Liver (tissue), 9 donors: ENCODE measurements around the gene TCAIM. TPM values are rescaled to one million over a fixed set of nuclear protein-coding genes. Genes with fewer than 3 reads are reported as not detected.

ENCODE experiments used
- DNase-seq: peaks from one replicate; pipeline ENCODE4 v3.0.0-alpha.2; 2017; ENCODE audit warnings: low spot score
- H3K27ac ChIP-seq, 2 donors: one replicate each; pipeline ENCODE4 v1.7.0; 2013; ENCODE audit warnings: inconsistent platforms in 2 of 2, low read length in 2 of 2, control low read depth in 1 of 2, low read depth in 1 of 2, mild to moderate bottlenecking in 1 of 2
- H3K27me3 ChIP-seq, 4 donors: one replicate each; pipeline versions ENCODE4 v1.6.1 to v1.7.0; 2013; ENCODE audit warnings: low read length in 3 of 4, inconsistent platforms in 1 of 4, mild to moderate bottlenecking in 1 of 4, moderate library complexity in 1 of 4; ENCODE audit not compliant: control insufficient read depth in 4 of 4, insufficient read depth in 4 of 4
- H3K36me3 ChIP-seq, 4 donors: one replicate each; pipeline versions ENCODE4 v1.6.1 to v1.7.0; 2013; ENCODE audit warnings: low read length in 3 of 4, mild to moderate bottlenecking in 3 of 4, low read depth in 1 of 4, moderate library complexity in 1 of 4; ENCODE audit not compliant: control insufficient read depth in 4 of 4, insufficient read depth in 3 of 4
- H3K4me1 ChIP-seq, 4 donors: one replicate each; pipeline versions ENCODE4 v1.6.1 to v1.7.0; 2013; ENCODE audit warnings: low read length in 3 of 4, mild to moderate bottlenecking in 3 of 4, moderate library complexity in 1 of 4; ENCODE audit not compliant: control insufficient read depth in 4 of 4, insufficient read depth in 4 of 4
- H3K4me3 ChIP-seq, 3 donors: one replicate each; pipeline versions ENCODE4 v1.6.1 to v1.7.0; 2013; ENCODE audit warnings: low read length in 3 of 3, control low read depth in 1 of 3, low read depth in 1 of 3, mild to moderate bottlenecking in 1 of 3
- H3K9ac ChIP-seq, 2 donors: one replicate each; pipeline ENCODE4 v1.7.0; 2013; ENCODE audit warnings: low read length in 2 of 2, mild to moderate bottlenecking in 2 of 2, moderate library complexity in 2 of 2, control low read depth in 1 of 2, low read depth in 1 of 2
- H3K9me3 ChIP-seq, 4 donors: one replicate each; pipeline versions ENCODE4 v1.6.1 to v1.7.0; 2013; ENCODE audit warnings: low read length in 3 of 4; ENCODE audit not compliant: control insufficient read depth in 4 of 4
- ATF3 ChIP-seq: IDR thresholded peaks from 2 replicates; pipeline ENCODE4 v1.6.1; 2016; ENCODE audit warnings: antibody characterized with exemption
- EGR1 ChIP-seq, 2 donors: IDR thresholded peaks; 2 replicates each; pipeline ENCODE4 v1.6.1; 2016 to 2018; ENCODE audit warnings: antibody characterized with exemption in 2 of 2, low read depth in 2 of 2
- FOXA1 ChIP-seq: IDR thresholded peaks from 2 replicates; pipeline ENCODE4 v1.6.1; 2016; ENCODE audit warnings: antibody characterized with exemption
- FOXA2 ChIP-seq: IDR thresholded peaks from 2 replicates; pipeline ENCODE4 v1.6.1; 2016; ENCODE audit warnings: antibody characterized with exemption
- GABPA ChIP-seq, 2 donors: IDR thresholded peaks in 1 of 2; conservative IDR thresholded peaks in 1 of 2; 2 replicates each; pipeline ENCODE4 v1.6.1; 2016; ENCODE audit warnings: antibody characterized with exemption in 2 of 2, mild to moderate bottlenecking in 1 of 2, moderate library complexity in 1 of 2
- HNF4A ChIP-seq, 2 donors: conservative IDR thresholded peaks; 2 replicates each; pipeline ENCODE4 v1.6.1; 2016; ENCODE audit warnings: antibody characterized with exemption in 2 of 2, mild to moderate bottlenecking in 2 of 2
- HNF4G ChIP-seq: IDR thresholded peaks from 2 replicates; pipeline ENCODE4 v1.6.1; 2016; ENCODE audit warnings: antibody characterized with exemption
- JUND ChIP-seq, 2 donors: IDR thresholded peaks; 2 replicates each; pipeline ENCODE4 v1.6.1; 2016; ENCODE audit warnings: antibody characterized with exemption in 2 of 2
- NR2F2 ChIP-seq: IDR thresholded peaks from 2 replicates; pipeline ENCODE4 v1.6.1; 2016; ENCODE audit warnings: antibody characterized with exemption
- RAD21 ChIP-seq, 2 donors: IDR thresholded peaks; 2 replicates each; pipeline ENCODE4 v1.6.1; 2016; ENCODE audit warnings: antibody characterized with exemption in 2 of 2, mild to moderate bottlenecking in 2 of 2
- RXRA ChIP-seq, 2 donors: IDR thresholded peaks; 2 replicates each; pipeline ENCODE4 v1.6.1; 2017 to 2018; ENCODE audit warnings: antibody characterized with exemption in 2 of 2, mild to moderate bottlenecking in 1 of 2
- SP1 ChIP-seq: IDR thresholded peaks from 2 replicates; pipeline ENCODE4 v1.6.1; 2018; ENCODE audit warnings: antibody characterized with exemption, mild to moderate bottlenecking
- TAF1 ChIP-seq: conservative IDR thresholded peaks from 2 replicates; pipeline ENCODE4 v1.6.1; 2016; ENCODE audit warnings: antibody characterized with exemption, mild to moderate bottlenecking
- YY1 ChIP-seq: IDR thresholded peaks from 2 replicates; pipeline ENCODE4 v1.6.1; 2016; ENCODE audit warnings: antibody characterized with exemption, mild to moderate bottlenecking
- WGBS: extraction: QIAGEN DNeasy Blood & Tissue Kit; methylation state at CpG from one replicate; pipeline ENCODE4 v1.1.7; 2013; 5-methylcytosine and 5-hydroxymethylcytosine counted together
- polyA plus RNA-seq, 2 donors: library from polyadenylated mRNA; stranded (reverse) in 1 of 2; unstranded in 1 of 2; fragments of 200-250 nt in 1 of 2; fragments of >200 nt in 1 of 2; fragmentation: Nextera tagmentation in 1 of 2; extraction: Ambion mirVana in 1 of 2; gene quantifications; one replicate each; pipeline versions ENCODE4 v1.2.1 to v1.2.3, GENCODE V29; 2013 to 2015
- total RNA-seq, 2 donors: library from RNA; depleted of rRNA; stranded (reverse); fragments of >200 nt; gene quantifications; one replicate each; pipeline ENCODE4 v1.2.3, GENCODE V29; 2014
- TF ChIP-seq, protein P1 (sequence below): fragments of 150-350 bp; IDR thresholded peaks from 2 replicates; pipeline ENCODE4 v1.5.1; 2017; ENCODE audit warnings: improper control_type of control experiment, low read depth, low read length; ENCODE audit not compliant: missing input control
- TF ChIP-seq, protein P2 (sequence below): IDR thresholded peaks from 2 replicates; pipeline ENCODE4 v1.6.1; 2016; ENCODE audit warnings: antibody characterized with exemption
- TF ChIP-seq, protein P3 (sequence below): IDR thresholded peaks from 2 replicates; pipeline ENCODE4 v1.6.1; 2016; ENCODE audit warnings: antibody characterized with exemption, mild to moderate bottlenecking
- TF ChIP-seq, protein P4 (sequence below): IDR thresholded peaks from 2 replicates; pipeline ENCODE4 v1.6.1; 2016; ENCODE audit warnings: antibody characterized with exemption
- donor health status: healthy.
- donor health status: healthy.
- donor health status: healthy.
- donor health status: healthy.
- donor health status: healthy.

The TCAIM gene
- total and polyA plus RNA-seq, 4 donors = 21.0 to 46.6 (median 24.0) TPM

DNA sequence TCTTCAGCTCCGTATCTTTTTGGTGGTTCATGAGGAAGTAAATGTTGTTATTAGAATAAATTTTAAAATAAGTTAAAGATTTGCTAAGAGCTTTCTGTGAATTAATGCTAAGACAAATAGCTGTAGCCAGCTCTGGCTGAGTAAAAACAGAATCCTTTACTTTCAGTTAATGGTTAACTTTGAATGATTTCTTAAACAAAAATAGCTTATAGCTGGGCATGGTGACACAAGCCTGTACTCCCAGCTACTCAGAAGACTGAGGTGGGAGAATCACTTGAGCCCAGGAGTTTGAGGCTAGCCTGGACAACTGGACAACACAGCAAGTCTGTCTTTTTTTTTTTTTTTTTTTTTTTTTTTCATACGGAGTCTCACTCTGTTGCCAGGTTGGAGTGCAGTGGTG lies 25.0 kb downstream of the TCAIM start:
- 35% methylated on average over 2 of the region's 2 CpGs for WGBS

More for the DNA sequence above, 25.0 kb downstream of the TCAIM start:
- H3K36me3 ChIP-seq = peaks cover 0 to 10% (median 3%) of the 10 kb centered on the region in 4 donors
- DNase-seq = no peak
- no peaks in the 10 kb centered on the region for H3K27me3 ChIP-seq
- H3K9me3 ChIP-seq = no peaks in the 10 kb centered on the region
- no peak overlapping the region for H3K4me3 ChIP-seq
- peaks cover 6 to 46% (median 37%) of the 10 kb centered on the region in 4 donors for H3K4me1 ChIP-seq
- peak overlapping the region in 1 of 2 donors; percentile 40 for H3K27ac ChIP-seq
- peak overlapping the region; percentile 32 to 38 for H3K9ac ChIP-seq
- TF ChIP-seq, protein P1, sequence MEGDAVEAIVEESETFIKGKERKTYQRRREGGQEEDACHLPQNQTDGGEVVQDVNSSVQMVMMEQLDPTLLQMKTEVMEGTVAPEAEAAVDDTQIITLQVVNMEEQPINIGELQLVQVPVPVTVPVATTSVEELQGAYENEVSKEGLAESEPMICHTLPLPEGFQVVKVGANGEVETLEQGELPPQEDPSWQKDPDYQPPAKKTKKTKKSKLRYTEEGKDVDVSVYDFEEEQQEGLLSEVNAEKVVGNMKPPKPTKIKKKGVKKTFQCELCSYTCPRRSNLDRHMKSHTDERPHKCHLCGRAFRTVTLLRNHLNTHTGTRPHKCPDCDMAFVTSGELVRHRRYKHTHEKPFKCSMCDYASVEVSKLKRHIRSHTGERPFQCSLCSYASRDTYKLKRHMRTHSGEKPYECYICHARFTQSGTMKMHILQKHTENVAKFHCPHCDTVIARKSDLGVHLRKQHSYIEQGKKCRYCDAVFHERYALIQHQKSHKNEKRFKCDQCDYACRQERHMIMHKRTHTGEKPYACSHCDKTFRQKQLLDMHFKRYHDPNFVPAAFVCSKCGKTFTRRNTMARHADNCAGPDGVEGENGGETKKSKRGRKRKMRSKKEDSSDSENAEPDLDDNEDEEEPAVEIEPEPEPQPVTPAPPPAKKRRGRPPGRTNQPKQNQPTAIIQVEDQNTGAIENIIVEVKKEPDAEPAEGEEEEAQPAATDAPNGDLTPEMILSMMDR = no peak
- peak; percentile 43 for TF ChIP-seq SP1
- peak; percentile 39 to 45 for TF ChIP-seq HNF4A (conservative IDR thresholded peaks at IDR 0.05)
- TF ChIP-seq HNF4G = no peak
- peak; percentile 26 for TF ChIP-seq FOXA1
- TF ChIP-seq, protein P2, sequence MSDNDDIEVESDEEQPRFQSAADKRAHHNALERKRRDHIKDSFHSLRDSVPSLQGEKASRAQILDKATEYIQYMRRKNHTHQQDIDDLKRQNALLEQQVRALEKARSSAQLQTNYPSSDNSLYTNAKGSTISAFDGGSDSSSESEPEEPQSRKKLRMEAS = peak; percentile 16
- TF ChIP-seq, protein P3, sequence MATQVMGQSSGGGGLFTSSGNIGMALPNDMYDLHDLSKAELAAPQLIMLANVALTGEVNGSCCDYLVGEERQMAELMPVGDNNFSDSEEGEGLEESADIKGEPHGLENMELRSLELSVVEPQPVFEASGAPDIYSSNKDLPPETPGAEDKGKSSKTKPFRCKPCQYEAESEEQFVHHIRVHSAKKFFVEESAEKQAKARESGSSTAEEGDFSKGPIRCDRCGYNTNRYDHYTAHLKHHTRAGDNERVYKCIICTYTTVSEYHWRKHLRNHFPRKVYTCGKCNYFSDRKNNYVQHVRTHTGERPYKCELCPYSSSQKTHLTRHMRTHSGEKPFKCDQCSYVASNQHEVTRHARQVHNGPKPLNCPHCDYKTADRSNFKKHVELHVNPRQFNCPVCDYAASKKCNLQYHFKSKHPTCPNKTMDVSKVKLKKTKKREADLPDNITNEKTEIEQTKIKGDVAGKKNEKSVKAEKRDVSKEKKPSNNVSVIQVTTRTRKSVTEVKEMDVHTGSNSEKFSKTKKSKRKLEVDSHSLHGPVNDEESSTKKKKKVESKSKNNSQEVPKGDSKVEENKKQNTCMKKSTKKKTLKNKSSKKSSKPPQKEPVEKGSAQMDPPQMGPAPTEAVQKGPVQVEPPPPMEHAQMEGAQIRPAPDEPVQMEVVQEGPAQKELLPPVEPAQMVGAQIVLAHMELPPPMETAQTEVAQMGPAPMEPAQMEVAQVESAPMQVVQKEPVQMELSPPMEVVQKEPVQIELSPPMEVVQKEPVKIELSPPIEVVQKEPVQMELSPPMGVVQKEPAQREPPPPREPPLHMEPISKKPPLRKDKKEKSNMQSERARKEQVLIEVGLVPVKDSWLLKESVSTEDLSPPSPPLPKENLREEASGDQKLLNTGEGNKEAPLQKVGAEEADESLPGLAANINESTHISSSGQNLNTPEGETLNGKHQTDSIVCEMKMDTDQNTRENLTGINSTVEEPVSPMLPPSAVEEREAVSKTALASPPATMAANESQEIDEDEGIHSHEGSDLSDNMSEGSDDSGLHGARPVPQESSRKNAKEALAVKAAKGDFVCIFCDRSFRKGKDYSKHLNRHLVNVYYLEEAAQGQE = no peak
- TF ChIP-seq TAF1 = peak; percentile 48
- TF ChIP-seq, protein P4, sequence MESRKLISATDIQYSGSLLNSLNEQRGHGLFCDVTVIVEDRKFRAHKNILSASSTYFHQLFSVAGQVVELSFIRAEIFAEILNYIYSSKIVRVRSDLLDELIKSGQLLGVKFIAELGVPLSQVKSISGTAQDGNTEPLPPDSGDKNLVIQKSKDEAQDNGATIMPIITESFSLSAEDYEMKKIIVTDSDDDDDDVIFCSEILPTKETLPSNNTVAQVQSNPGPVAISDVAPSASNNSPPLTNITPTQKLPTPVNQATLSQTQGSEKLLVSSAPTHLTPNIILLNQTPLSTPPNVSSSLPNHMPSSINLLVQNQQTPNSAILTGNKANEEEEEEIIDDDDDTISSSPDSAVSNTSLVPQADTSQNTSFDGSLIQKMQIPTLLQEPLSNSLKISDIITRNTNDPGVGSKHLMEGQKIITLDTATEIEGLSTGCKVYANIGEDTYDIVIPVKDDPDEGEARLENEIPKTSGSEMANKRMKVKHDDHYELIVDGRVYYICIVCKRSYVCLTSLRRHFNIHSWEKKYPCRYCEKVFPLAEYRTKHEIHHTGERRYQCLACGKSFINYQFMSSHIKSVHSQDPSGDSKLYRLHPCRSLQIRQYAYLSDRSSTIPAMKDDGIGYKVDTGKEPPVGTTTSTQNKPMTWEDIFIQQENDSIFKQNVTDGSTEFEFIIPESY = no peak
- TF ChIP-seq GABPA (IDR thresholded peaks at IDR 0.05 in 1 of 2, conservative IDR thresholded peaks at IDR 0.05 in 1 of 2) = no peak
- no peak for TF ChIP-seq FOXA2
- no peak for TF ChIP-seq RAD21 (IDR thresholded peaks at IDR 0.05)
- peak; percentile 29 to 38 for TF ChIP-seq RXRA (IDR thresholded peaks at IDR 0.05)
- no peak for TF ChIP-seq NR2F2
- peak; percentile 35 to 41 for TF ChIP-seq JUND (IDR thresholded peaks at IDR 0.05)
- no peak for TF ChIP-seq EGR1 (IDR thresholded peaks at IDR 0.05; ENCODE audit: low read depth in 2 of 2)
- TF ChIP-seq ATF3 = no peak
- peak; percentile 53 for TF ChIP-seq YY1
